Chondrocyte (in vitro differentiated cells): ENCODE data around the gene SNCAIP. TPM values are rescaled to one million over a fixed set of nuclear protein-coding genes. Genes with fewer than 3 reads are reported as not detected.

ENCODE experiments used
- DNase-seq: peaks from one replicate; pipeline ENCODE4 v3.0.0; 2021; ENCODE audit warnings: mixed read lengths, low spot score
- H3K27ac Mint-ChIP-seq: one replicate; pipeline ENCODE4 v1.8.0; 2021; ENCODE audit warnings: mild to moderate bottlenecking, moderate library complexity, mixed read lengths; ENCODE audit not compliant: unreplicated experiment
- H3K27me3 Mint-ChIP-seq: 2 replicates; pipeline ENCODE4 v1.8.0; 2021; ENCODE audit warnings: low read depth, mixed read lengths
- H3K36me3 Mint-ChIP-seq: 2 replicates; pipeline ENCODE4 v1.8.0; 2021; ENCODE audit warnings: low read depth, mixed read lengths
- H3K4me1 Mint-ChIP-seq: 2 replicates; pipeline ENCODE4 v1.8.0; 2021; ENCODE audit warnings: low read depth, mild to moderate bottlenecking, mixed read lengths
- H3K4me3 Mint-ChIP-seq: one replicate; pipeline ENCODE4 v1.8.0; 2021; ENCODE audit warnings: mild to moderate bottlenecking, moderate library complexity, mixed read lengths; ENCODE audit not compliant: unreplicated experiment
- H3K9me3 Mint-ChIP-seq: 2 replicates; pipeline ENCODE4 v1.8.0; 2021; ENCODE audit warnings: low read depth, mixed read lengths
- total RNA-seq: library from RNA; stranded (reverse); gene quantifications from 3 replicates; pipeline ENCODE4 v1.2.1, GENCODE V29; 2021
- TF ChIP-seq, protein P1 (sequence below): fragments of 200-600 bp; sonication (generic); IDR thresholded peaks from 2 replicates; pipeline ENCODE4 v1.5.0; 2021; ENCODE audit warnings: antibody characterized with exemption, mild to moderate bottlenecking, moderate library complexity

Gene SNCAIP
- total RNA-seq, 1 donor from 2014 or later: 1.2 TPM

DNA sequence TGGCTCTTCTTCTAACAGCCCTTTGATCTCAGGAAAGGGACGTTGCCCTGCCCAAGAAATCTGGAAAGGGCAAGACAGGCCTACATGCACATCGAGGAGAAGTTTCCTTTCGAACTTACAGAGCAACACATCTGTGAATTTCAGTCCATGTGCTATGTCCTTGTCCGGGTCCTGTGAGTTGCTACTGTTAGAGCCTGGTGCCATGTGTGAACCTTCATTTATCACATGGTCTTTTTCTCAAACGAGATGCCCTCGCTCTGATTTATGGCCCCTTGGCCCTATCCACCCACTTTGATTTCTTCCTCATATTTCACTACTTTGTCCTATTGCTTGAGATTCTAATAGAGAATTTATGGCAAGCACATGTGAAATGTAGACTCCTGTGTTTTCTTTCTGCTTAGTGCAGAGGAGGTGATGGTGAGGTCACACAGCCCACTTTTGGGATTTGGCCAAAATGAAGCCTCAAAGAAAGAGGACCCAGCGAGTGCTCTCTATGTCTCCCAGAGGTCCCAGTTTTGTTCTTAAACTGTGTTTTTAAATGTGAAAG is 153.1 kb downstream of the SNCAIP start:
- Mint-ChIP-seq H3K4me3 (no peak overlapping the region), H3K9me3 (no peaks in the 10 kb centered on the region), H3K4me1 (no peaks in the 10 kb centered on the region), H3K27me3 (peaks cover 10% of the 10 kb centered on the region), H3K27ac (no peak overlapping the region), H3K36me3 (peaks cover 2% of the 10 kb centered on the region)
- DNase-seq: no peak
- TF ChIP-seq, protein P1, sequence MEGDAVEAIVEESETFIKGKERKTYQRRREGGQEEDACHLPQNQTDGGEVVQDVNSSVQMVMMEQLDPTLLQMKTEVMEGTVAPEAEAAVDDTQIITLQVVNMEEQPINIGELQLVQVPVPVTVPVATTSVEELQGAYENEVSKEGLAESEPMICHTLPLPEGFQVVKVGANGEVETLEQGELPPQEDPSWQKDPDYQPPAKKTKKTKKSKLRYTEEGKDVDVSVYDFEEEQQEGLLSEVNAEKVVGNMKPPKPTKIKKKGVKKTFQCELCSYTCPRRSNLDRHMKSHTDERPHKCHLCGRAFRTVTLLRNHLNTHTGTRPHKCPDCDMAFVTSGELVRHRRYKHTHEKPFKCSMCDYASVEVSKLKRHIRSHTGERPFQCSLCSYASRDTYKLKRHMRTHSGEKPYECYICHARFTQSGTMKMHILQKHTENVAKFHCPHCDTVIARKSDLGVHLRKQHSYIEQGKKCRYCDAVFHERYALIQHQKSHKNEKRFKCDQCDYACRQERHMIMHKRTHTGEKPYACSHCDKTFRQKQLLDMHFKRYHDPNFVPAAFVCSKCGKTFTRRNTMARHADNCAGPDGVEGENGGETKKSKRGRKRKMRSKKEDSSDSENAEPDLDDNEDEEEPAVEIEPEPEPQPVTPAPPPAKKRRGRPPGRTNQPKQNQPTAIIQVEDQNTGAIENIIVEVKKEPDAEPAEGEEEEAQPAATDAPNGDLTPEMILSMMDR: no peak

DNA sequence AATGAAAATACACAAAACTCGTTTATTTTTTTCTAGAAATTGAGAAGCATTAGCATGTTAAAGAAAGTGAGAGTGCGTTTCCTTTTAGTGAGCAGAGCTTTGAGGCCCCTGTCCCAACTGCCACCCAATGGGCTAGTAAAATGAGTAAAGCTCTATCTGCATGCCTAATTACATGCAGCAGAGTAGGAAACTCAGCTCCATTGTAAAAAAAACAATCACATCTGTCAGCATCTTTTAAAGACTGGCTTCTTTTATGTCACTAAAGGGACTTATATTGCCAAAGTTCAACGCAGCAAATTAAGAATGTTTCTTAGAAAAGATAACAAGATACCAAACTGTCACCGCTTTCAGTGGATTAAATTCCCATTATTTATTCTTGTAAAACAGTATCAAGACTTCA is 154.0 kb downstream of the SNCAIP start:
- TF ChIP-seq, protein P1: no peak
- Mint-ChIP-seq H3K4me1 (no peaks in the 10 kb centered on the region), H3K9me3 (no peaks in the 10 kb centered on the region), H3K36me3 (no peaks in the 10 kb centered on the region), H3K27me3 (peaks cover 7% of the 10 kb centered on the region), H3K27ac (no peak overlapping the region), H3K4me3 (no peak overlapping the region)
- no peak for DNase-seq

DNA sequence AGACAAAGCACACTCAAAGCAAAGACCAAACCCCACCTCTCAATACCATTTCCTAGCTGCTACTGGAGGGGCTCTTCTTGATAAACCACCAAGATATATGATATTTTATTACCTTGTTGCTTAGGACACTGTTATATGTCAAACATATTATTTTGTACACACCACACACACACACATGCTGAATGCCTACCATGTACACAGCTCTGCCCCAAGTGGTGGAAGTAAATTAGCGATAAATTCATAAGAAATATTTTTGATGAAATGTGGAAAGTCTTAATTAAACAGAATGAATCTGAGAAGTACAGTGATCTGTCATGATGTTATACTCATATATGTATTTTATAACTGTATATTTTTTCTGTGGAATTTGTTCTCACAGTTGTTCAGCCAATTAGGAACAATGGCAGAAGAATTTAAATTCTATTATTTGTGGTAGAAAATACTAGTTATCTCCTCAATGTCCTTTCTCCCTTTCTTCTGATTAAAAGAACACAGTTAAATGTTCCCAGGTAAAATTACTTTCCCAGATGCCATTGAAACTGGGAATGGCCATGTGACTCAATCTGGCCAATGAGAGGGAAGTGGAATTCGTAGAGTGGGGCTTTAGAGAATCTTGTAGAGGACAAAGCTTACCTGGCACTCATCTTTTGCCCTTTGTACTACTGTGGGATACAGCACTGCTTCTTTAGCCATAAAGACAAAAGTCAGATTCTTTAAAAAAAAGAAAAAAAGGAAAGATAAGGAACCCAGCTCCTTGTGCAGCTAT is 156.5 kb downstream of the SNCAIP start:
- DNase-seq: no peak
- TF ChIP-seq, protein P1: peak; percentile 49
- no peaks in the 10 kb centered on the region for H3K4me1 Mint-ChIP-seq
- H3K4me3 Mint-ChIP-seq: no peak overlapping the region
- no peaks in the 10 kb centered on the region for H3K36me3 Mint-ChIP-seq
- peaks cover 4% of the 10 kb centered on the region for H3K27me3 Mint-ChIP-seq
- no peaks in the 10 kb centered on the region for H3K9me3 Mint-ChIP-seq
- no peak overlapping the region for H3K27ac Mint-ChIP-seq

DNA sequence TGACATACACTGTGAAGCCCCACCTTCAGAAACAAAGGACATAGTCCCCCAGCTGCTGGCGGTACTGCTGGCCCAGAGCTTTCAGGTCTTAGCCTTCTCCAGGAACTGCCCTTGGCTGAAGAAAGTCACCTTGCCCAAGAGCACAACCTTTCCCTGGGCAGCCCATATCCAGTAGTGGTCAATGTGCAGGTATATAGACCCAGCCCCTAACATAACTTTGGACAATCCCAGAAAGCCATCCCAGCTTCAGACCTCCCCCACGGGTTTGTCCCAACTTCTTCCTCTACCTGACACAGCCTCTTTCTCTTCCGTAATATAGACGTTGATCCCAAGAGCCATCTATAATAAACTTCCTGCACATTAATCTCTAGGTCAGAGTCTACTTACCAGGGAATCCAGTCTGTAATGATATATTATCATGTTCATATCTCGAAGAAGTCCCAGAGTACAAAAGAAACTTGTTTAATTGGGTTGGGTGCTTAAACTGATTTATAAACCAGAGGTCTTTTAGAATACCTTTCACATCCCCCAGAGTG is 157.4 kb downstream of the SNCAIP start:
- no peak overlapping the region for H3K27ac Mint-ChIP-seq
- TF ChIP-seq, protein P1: no peak
- no peaks in the 10 kb centered on the region for H3K9me3 Mint-ChIP-seq
- H3K36me3 Mint-ChIP-seq: no peaks in the 10 kb centered on the region
- no peak for DNase-seq
- H3K4me1 Mint-ChIP-seq: no peaks in the 10 kb centered on the region
- H3K4me3 Mint-ChIP-seq: no peak overlapping the region
- H3K27me3 Mint-ChIP-seq: peaks cover 4% of the 10 kb centered on the region

DNA sequence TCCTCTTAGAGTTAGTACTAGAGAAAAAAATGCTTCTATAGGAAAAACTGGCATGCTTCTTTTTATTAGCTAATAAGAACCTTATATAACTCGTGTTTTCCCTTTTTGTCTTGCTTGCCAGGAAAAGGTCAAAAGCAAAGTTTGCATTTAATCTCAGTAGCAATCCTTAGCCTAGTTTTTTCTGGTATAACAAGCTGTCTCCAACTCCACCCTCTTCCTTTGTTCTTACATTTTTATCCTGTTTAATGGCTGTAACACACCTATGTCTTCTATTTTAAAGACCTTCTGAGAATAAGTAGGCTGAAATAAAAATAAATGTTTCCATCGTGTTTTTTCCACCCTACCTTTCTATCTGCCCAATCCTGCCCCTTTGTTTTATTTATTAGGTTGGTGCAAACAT is 158.3 kb downstream of the SNCAIP start:
- Mint-ChIP-seq H3K36me3 (no peaks in the 10 kb centered on the region), H3K4me3 (no peak overlapping the region), H3K9me3 (no peaks in the 10 kb centered on the region), H3K27me3 (peaks cover 4% of the 10 kb centered on the region), H3K27ac (no peak overlapping the region), H3K4me1 (no peaks in the 10 kb centered on the region)
- TF ChIP-seq, protein P1: no peak
- DNase-seq: no peak
